Ishikawa (cell line): ENCODE data around the gene HDAC8.

Experiments used
- CEBPB ChIP-seq: IDR thresholded peaks from 2 replicates; pipeline ENCODE4 v1.6.1; 2012
- CREB1 ChIP-seq: IDR thresholded peaks from 2 replicates; pipeline ENCODE4 v1.6.1; 2012; ENCODE audit warnings: low read depth
- EGR1 ChIP-seq: IDR thresholded peaks from 2 replicates; pipeline ENCODE4 v1.6.1; 2012
- EP300 ChIP-seq: IDR thresholded peaks from 2 replicates; pipeline ENCODE4 v1.6.1; 2012; ENCODE audit warnings: borderline replicate concordance
- FOXM1 ChIP-seq: IDR thresholded peaks from 2 replicates; pipeline ENCODE4 v1.6.1; 2012; ENCODE audit warnings: low read depth, borderline replicate concordance
- NFIC ChIP-seq: IDR thresholded peaks from 2 replicates; pipeline ENCODE4 v1.6.1; 2012
- RAD21 ChIP-seq: IDR thresholded peaks from 2 replicates; pipeline ENCODE4 v1.6.1; 2012; ENCODE audit warnings: low read depth
- REST ChIP-seq: IDR thresholded peaks from 2 replicates; pipeline ENCODE4 v1.6.1; 2012; ENCODE audit warnings: low read depth, mild to moderate bottlenecking
- TAF1 ChIP-seq: IDR thresholded peaks from 2 replicates; pipeline ENCODE4 v1.6.1; 2012; ENCODE audit warnings: low read depth, mild to moderate bottlenecking
- TCF12 ChIP-seq: IDR thresholded peaks from 2 replicates; pipeline ENCODE4 v1.6.1; 2012; ENCODE audit warnings: low read depth
- TEAD4 ChIP-seq: IDR thresholded peaks from 2 replicates; pipeline ENCODE4 v1.6.1; 2012
- USF1 ChIP-seq: IDR thresholded peaks from 2 replicates; pipeline ENCODE4 v1.6.1; 2012
- YY1 ChIP-seq: IDR thresholded peaks from 2 replicates; pipeline ENCODE4 v1.6.1; 2012; ENCODE audit warnings: low read depth
- ZBTB7A ChIP-seq: IDR thresholded peaks from 2 replicates; pipeline ENCODE4 v1.6.1; 2012; ENCODE audit warnings: low read depth
- TF ChIP-seq, protein P1 (sequence below): IDR thresholded peaks from 2 replicates; pipeline ENCODE4 v1.6.1; 2012

HDAC8 gene

GRCh38 chrX:72349190-72349589, 223.5 kb downstream of the HDAC8 start:
- TF ChIP-seq, protein P1, sequence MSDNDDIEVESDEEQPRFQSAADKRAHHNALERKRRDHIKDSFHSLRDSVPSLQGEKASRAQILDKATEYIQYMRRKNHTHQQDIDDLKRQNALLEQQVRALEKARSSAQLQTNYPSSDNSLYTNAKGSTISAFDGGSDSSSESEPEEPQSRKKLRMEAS, result no peak
- no peak for TF ChIP-seq CEBPB
- TF ChIP-seq NFIC, result no peak
- TF ChIP-seq YY1, result no peak
- no peak for TF ChIP-seq RAD21
- no peak for TF ChIP-seq REST
- no peak for TF ChIP-seq ZBTB7A
- no peak for TF ChIP-seq EGR1
- no peak for TF ChIP-seq USF1
- TF ChIP-seq TCF12, result no peak

DNA sequence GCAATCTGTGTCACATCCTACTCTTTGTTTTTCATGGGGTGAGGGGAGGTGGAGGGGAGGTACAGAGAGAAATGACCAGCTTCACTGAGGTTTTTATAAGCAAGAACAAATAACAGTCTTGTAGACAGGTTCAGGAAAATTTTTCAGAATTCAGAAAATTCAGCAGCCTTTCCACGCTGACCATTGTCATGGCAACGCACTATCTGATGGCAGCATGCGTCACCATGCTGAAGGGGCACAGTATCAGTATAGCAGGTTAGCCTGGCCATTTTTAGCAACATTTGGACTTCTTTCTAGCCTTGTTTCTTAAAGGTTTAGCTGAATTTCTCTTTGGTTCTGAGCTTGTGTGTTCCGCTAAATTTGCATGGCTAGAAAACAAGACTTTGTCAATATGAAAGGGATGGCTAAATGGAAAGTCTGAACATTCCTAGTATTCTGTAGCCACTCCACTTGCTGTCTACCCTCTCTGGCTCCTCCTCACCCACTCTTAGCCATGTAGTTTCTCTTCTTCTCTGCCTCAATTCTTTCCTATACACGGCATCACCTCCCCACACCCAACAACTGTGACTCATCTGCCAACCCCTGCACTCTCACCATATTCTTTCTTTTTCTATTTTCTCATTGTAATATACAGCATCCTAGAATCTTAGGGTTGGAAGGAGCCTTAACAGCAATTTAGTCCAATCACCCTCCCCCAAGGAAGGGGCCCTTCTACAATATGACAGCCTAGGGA, 224.2 kb downstream of the HDAC8 start:
- no peak for TF ChIP-seq REST
- no peak for TF ChIP-seq CREB1
- TF ChIP-seq EGR1, result no peak
- TF ChIP-seq, protein P1, result no peak
- TF ChIP-seq TAF1, result no peak
- no peak for TF ChIP-seq YY1
- no peak for TF ChIP-seq NFIC
- no peak for TF ChIP-seq USF1
- TF ChIP-seq FOXM1, result no peak

DNA sequence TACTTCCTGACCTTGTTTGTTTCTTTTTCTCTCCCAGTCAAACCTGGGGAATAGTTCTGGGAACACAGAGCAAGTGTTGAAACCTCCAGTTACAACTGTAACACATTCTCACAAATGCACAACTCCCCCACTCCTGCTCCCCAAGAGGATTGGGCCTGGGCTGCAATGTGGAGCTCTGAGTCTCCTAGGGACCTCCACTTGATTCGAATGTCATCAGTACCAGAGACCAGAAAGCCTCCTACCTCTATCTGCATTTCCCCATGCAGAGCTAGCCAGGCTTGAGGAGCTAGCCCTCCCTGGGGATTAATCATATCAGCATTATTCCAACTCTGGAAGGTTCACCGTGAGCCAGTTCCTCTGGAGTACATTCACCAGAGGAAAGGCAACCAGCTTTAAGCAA, 225.3 kb downstream of the HDAC8 start:
- TF ChIP-seq YY1 (no peak), TEAD4 (no peak)
- TF ChIP-seq, protein P1, result no peak

GRCh38 chrX:72346302-72346949, 226.2 kb downstream of the HDAC8 start:
- TF ChIP-seq YY1, result no peak
- TF ChIP-seq, protein P1, result no peak

DNA sequence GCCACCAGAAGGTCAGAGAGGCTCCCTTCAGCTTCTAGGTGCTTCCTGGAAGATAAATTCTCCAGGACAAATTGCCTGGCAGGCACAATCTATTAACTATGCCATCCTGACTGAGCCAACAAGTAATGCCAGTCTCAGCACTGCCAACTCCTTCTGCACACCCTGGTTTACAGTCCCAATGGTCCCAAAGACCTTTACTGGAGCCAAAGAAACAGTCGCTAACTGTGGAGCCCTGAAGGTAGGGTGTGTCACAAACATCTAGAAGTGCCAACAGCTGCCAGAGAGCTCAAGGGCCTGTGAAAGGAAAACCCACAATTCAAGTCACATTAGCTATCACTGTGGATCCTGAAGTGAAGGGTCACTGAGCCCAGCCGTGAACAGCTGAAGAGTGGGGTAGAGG, 232.0 kb downstream of the HDAC8 start:
- TF ChIP-seq CEBPB, result no peak
- no peak for TF ChIP-seq TCF12
- TF ChIP-seq YY1, result no peak
- no peak for TF ChIP-seq RAD21
- TF ChIP-seq TAF1, result no peak
- no peak for TF ChIP-seq USF1
- no peak for TF ChIP-seq EP300
- no peak for TF ChIP-seq FOXM1
- TF ChIP-seq CREB1, result no peak
- TF ChIP-seq ZBTB7A, result no peak

- TF ChIP-seq TAF1 (no peak), EGR1 (no peak), CREB1 (no peak), USF1 (no peak), TEAD4 (no peak), NFIC (no peak), CEBPB (no peak), ZBTB7A (no peak), TCF12 (no peak), FOXM1 (no peak), RAD21 (no peak), EP300 (no peak), YY1 (no peak), REST (no peak)
- TF ChIP-seq, protein P1, result no peak
These were observed 232.6 kb downstream of the HDAC8 start for GRCh38 chrX:72340041-72340440.
